DOHH2 (cell line): ENCODE data around the gene SLC38A3.

Experiments
- EZH2phosphoT487 ChIP-seq: fragments of 200-600 bp; sonication (generic); IDR thresholded peaks from 2 replicates; pipeline ENCODE4 v1.6.1; 2017; ENCODE audit warnings: borderline replicate concordance, mild to moderate bottlenecking, antibody characterized with exemption, low read length, moderate library complexity, mixed read lengths
- TF ChIP-seq, protein P1 (sequence below): fragments of 200-600 bp; sonication (generic); IDR thresholded peaks from one replicate; pipeline ENCODE4 v1.5.1; 2014; ENCODE audit warnings: antibody characterized with exemption, mild to moderate bottlenecking, low read depth, low read length; ENCODE audit not compliant: poor library complexity, severe bottlenecking

GRCh38 chr3:50233176-50233575, 28.1 kb downstream of the SLC38A3 start:
- TF ChIP-seq, protein P1, sequence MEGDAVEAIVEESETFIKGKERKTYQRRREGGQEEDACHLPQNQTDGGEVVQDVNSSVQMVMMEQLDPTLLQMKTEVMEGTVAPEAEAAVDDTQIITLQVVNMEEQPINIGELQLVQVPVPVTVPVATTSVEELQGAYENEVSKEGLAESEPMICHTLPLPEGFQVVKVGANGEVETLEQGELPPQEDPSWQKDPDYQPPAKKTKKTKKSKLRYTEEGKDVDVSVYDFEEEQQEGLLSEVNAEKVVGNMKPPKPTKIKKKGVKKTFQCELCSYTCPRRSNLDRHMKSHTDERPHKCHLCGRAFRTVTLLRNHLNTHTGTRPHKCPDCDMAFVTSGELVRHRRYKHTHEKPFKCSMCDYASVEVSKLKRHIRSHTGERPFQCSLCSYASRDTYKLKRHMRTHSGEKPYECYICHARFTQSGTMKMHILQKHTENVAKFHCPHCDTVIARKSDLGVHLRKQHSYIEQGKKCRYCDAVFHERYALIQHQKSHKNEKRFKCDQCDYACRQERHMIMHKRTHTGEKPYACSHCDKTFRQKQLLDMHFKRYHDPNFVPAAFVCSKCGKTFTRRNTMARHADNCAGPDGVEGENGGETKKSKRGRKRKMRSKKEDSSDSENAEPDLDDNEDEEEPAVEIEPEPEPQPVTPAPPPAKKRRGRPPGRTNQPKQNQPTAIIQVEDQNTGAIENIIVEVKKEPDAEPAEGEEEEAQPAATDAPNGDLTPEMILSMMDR, result no peak
- TF ChIP-seq EZH2phosphoT487, result no peak
